Measurements from ENCODE around the gene TMEM132C.

The TMEM132C gene

GRCh38 chr12:128288896-128289295 is 21.9 kb downstream of the TMEM132C start:
- DNase-seq, result no peak

- no peak for DNase-seq
Measured at GRCh38 chr12:128290938-128291337, 24.0 kb downstream of the TMEM132C start.

- no peak for DNase-seq
Measured at GRCh38 chr12:128298091-128298748, 31.2 kb downstream of the TMEM132C start.

- DNase-seq, result no peak
Measured at GRCh38 chr12:128305336-128305892, 38.4 kb downstream of the TMEM132C start.

GRCh38 chr12:128307791-128308190 is 40.8 kb downstream of the TMEM132C start:
- DNase-seq, result no peak

GRCh38 chr12:128312661-128313060 is 45.7 kb downstream of the TMEM132C start:
- no peak for DNase-seq

GRCh38 chr12:128313931-128314330 is 47.0 kb downstream of the TMEM132C start:
- DNase-seq, result no peak

GRCh38 chr12:128314611-128315010 is 47.6 kb downstream of the TMEM132C start:
- no peak for DNase-seq

GRCh38 chr12:128316078-128316477 is 49.1 kb downstream of the TMEM132C start:
- DNase-seq, result no peak

- DNase-seq, result no peak
Measured at GRCh38 chr12:128316973-128317526, 50.1 kb downstream of the TMEM132C start.

GRCh38 chr12:128318341-128318740 is 51.4 kb downstream of the TMEM132C start:
- DNase-seq, result no peak

- no peak for DNase-seq
Measured at GRCh38 chr12:128318946-128319345, 52.0 kb downstream of the TMEM132C start.

- DNase-seq, result no peak
Measured at GRCh38 chr12:128322341-128322740, 55.4 kb downstream of the TMEM132C start.

GRCh38 chr12:128323145-128323920 is 56.4 kb downstream of the TMEM132C start:
- DNase-seq, result no peak

- no peak for DNase-seq
Measured at GRCh38 chr12:128325646-128326045, 58.7 kb downstream of the TMEM132C start.

GRCh38 chr12:128326406-128326805 is 59.4 kb downstream of the TMEM132C start:
- no peak for DNase-seq

GRCh38 chr12:128328961-128329360 is 62.0 kb downstream of the TMEM132C start:
- no peak for DNase-seq

GRCh38 chr12:128336204-128337070 is 69.5 kb downstream of the TMEM132C start:
- no peak for DNase-seq

GRCh38 chr12:128337071-128337345 is 70.0 kb downstream of the TMEM132C start:
- DNase-seq, result no peak

GRCh38 chr12:128337431-128338170 is 70.6 kb downstream of the TMEM132C start:
- no peak for DNase-seq

GRCh38 chr12:128338386-128339125 is 71.6 kb downstream of the TMEM132C start:
- DNase-seq, result no peak

GRCh38 chr12:128339126-128339520 is 72.2 kb downstream of the TMEM132C start:
- DNase-seq, result no peak

Data from NCI-H446 (cell line).